Keratinocyte (primary cell): Measurements from ENCODE around the gene UBE2D3. TPM values are rescaled to one million over a fixed set of nuclear protein-coding genes. Genes with fewer than 3 reads are reported as not detected.

Experiments used
- DNase-seq: peaks from one replicate; pipeline ENCODE4 v3.0.0-alpha.2; 2011; ENCODE audit warnings: low read depth, missing footprints, low spot score
- FAIRE-seq: peaks from 2 replicates; lab custom pipeline; 2011; peaks lifted over from hg19 to GRCh38; lab: Jason Lieb, UNC
- H2AFZ ChIP-seq: 2 replicates; pipeline ENCODE4 v1.6.0; 2012; ENCODE audit warnings: low read length, control low read depth, inconsistent platforms; ENCODE audit not compliant: control insufficient read depth
- H3K27ac ChIP-seq: 2 replicates; pipeline ENCODE4 v1.5.1; 2011; ENCODE audit warnings: low read length; ENCODE audit not compliant: control insufficient read depth, insufficient read depth
- H3K27me3 ChIP-seq: 3 replicates; pipeline ENCODE4 v1.6.0; 2011; ENCODE audit warnings: low read length; ENCODE audit not compliant: control insufficient read depth, insufficient read depth; ENCODE audit errors: extremely low read depth
- H3K36me3 ChIP-seq, 2 experiments: 2 replicates in 1 of 2; 3 replicates in 1 of 2; pipeline ENCODE4 v1.5.1; 2011; ENCODE audit warnings: low read length in 2 of 2, mild to moderate bottlenecking in 1 of 2; ENCODE audit not compliant: control insufficient read depth in 2 of 2, insufficient read depth in 2 of 2; ENCODE audit errors: extremely low read depth in 1 of 2
- H3K4me1 ChIP-seq: 3 replicates; pipeline ENCODE4 v1.5.1; 2011; ENCODE audit warnings: low read length; ENCODE audit not compliant: control insufficient read depth, insufficient read depth; ENCODE audit errors: extremely low read depth
- H3K4me2 ChIP-seq: 3 replicates; pipeline ENCODE4 v1.6.0; 2011; ENCODE audit warnings: low read depth, low read length; ENCODE audit not compliant: control insufficient read depth, insufficient read depth; ENCODE audit errors: extremely low read depth
- H3K4me3 ChIP-seq, 3 experiments: fragments of 200-600 bp in 1 of 3; sonication (generic) in 1 of 3; 2 replicates in 2 of 3; 3 replicates in 1 of 3; pipeline ENCODE4 v1.5.1; 2011 to 2016; ENCODE audit warnings: low read length in 3 of 3, mild to moderate bottlenecking in 3 of 3, control low read depth in 2 of 3, inconsistent platforms in 1 of 3, low read depth in 1 of 3, mixed read lengths in 1 of 3, mixed run types in 1 of 3, moderate library complexity in 1 of 3; ENCODE audit not compliant: control insufficient read depth in 2 of 3, insufficient read depth in 2 of 3; ENCODE audit errors: extremely low read depth in 1 of 3
- H3K79me2 ChIP-seq: 2 replicates; pipeline ENCODE4 v1.6.0; 2012; ENCODE audit warnings: low read length; ENCODE audit not compliant: control insufficient read depth, insufficient read depth
- H3K9ac ChIP-seq: 3 replicates; pipeline ENCODE4 v1.6.0; 2011; ENCODE audit warnings: low read length; ENCODE audit not compliant: control insufficient read depth, insufficient read depth; ENCODE audit errors: extremely low read depth
- H3K9me1 ChIP-seq: 3 replicates; pipeline ENCODE4 v1.6.0; 2011; ENCODE audit warnings: low read length; ENCODE audit not compliant: control insufficient read depth, insufficient read depth; ENCODE audit errors: extremely low read depth
- H3K9me3 ChIP-seq: 2 replicates; pipeline ENCODE4 v1.5.1; 2012; ENCODE audit warnings: low read depth, low read length; ENCODE audit not compliant: control insufficient read depth
- H4K20me1 ChIP-seq: 3 replicates; pipeline ENCODE4 v1.6.0; 2011; ENCODE audit warnings: low read length; ENCODE audit not compliant: control insufficient read depth, insufficient read depth; ENCODE audit errors: extremely low read depth
- CTCF ChIP-seq, 3 experiments: IDR thresholded peaks in 1 of 3; conservative IDR thresholded peaks in 1 of 3; optimal IDR thresholded peaks in 1 of 3; 2 replicates in 2 of 3; 3 replicates in 1 of 3; pipeline versions ENCODE3 to v1.5.1; 2011; ENCODE audit warnings: low read length in 3 of 3, mild to moderate bottlenecking in 3 of 3, moderate library complexity in 2 of 3, control low read depth in 1 of 3, inconsistent platforms in 1 of 3; ENCODE audit not compliant: insufficient read depth in 2 of 3; ENCODE audit errors: extremely low read depth in 1 of 3
- EZH2 ChIP-seq: IDR thresholded peaks from one replicate; pipeline ENCODE4 v1.6.1; 2012; ENCODE audit warnings: inconsistent platforms, mild to moderate bottlenecking, low read length, moderate library complexity
- dilution Hi-C: fragments of 300-500 bp; cut with MboI; formaldehyde crosslinking; loops from one replicate; pipeline ENCODE4 v1.7.0; 2020; ENCODE audit warnings: low sequenced_read_pairs; ENCODE audit not compliant: extremely low pct_ligation_motif_present
- polyA plus RNA-seq, 5 experiments: library from polyadenylated mRNA; depleted of rRNA in 3 of 5; stranded (reverse) in 3 of 5; stranded (forward) in 1 of 5; unstranded in 1 of 5; fragments of >200 nt; gene quantifications; 1 replicate in 1 of 5; 2 replicates in 3 of 5; 3 replicates in 1 of 5; pipeline versions ENCODE4 v1.2.1 to v1.2.3, GENCODE V29; 2011 to 2012; ENCODE audit warnings: missing spikeins in 2 of 5, low read depth in 1 of 5, low replicate concordance in 1 of 5

The UBE2D3 gene
- polyA plus RNA-seq, 1 donor (not counting 4 experiments of a cell fraction or from before 2014, with no cell fraction given) = 567 TPM

GRCh38 chr4:102827674-102828496, 534 bp upstream of the UBE2D3 start:
- Histone ChIP-seq H3K9ac (peak overlapping the region; percentile 99), H3K4me1 (peaks cover 26% of the 10 kb centered on the region), H3K9me3 (no peaks in the 10 kb centered on the region), H2AFZ (peak overlapping the region; percentile 78), H4K20me1 (peaks cover 15% of the 10 kb centered on the region), H3K4me3 (peak overlapping the region; percentile 83 to 93 (median 93)), H3K4me2 (peak overlapping the region; percentile 97), H3K27ac (peak overlapping the region; percentile 98), H3K27me3 (no peaks in the 10 kb centered on the region), H3K36me3 (peaks cover 1 to 6% of the 10 kb centered on the region in 2 experiments), H3K79me2 (peaks cover 42% of the 10 kb centered on the region), H3K9me1 (no peaks in the 10 kb centered on the region)
- peak; percentile 99 for DNase-seq
- TF ChIP-seq CTCF (optimal IDR thresholded peaks at IDR 0.05 in 1 of 3, IDR thresholded peaks at IDR 0.05 in 1 of 3, conservative IDR thresholded peaks at IDR 0.05 in 1 of 3; ENCODE audit: extremely low read depth in 1 of 3, insufficient read depth in 2 of 3, low read length in 3 of 3) (peak in 2 of 3 experiments; percentile 10 to 37), EZH2 (no peak)
- FAIRE-seq = peak; percentile 85
- dilution Hi-C loops = no loop called here

- H3K27ac ChIP-seq = peak overlapping the region; percentile 98
- FAIRE-seq (no peak), DNase-seq (no peak)
- H3K9me1 ChIP-seq = no peaks in the 10 kb centered on the region
- H3K9me3 ChIP-seq = no peaks in the 10 kb centered on the region
- no peak overlapping the region for H2AFZ ChIP-seq
- TF ChIP-seq CTCF (optimal IDR thresholded peaks at IDR 0.05 in 1 of 3, IDR thresholded peaks at IDR 0.05 in 1 of 3, conservative IDR thresholded peaks at IDR 0.05 in 1 of 3; ENCODE audit: extremely low read depth in 1 of 3, insufficient read depth in 2 of 3, low read length in 3 of 3) (no peak), EZH2 (no peak)
- H3K4me3 ChIP-seq = peak overlapping the region; percentile 71 to 93 (median 93)
- H3K27me3 ChIP-seq = no peaks in the 10 kb centered on the region
- peaks cover 1 to 6% of the 10 kb centered on the region in 2 experiments for H3K36me3 ChIP-seq
- H3K4me1 ChIP-seq = peaks cover 38% of the 10 kb centered on the region
- H3K4me2 ChIP-seq = peak overlapping the region; percentile 89
- H4K20me1 ChIP-seq = peaks cover 20% of the 10 kb centered on the region
- H3K9ac ChIP-seq = peak overlapping the region; percentile 99
- dilution Hi-C loops = no loop called here
- H3K79me2 ChIP-seq = peaks cover 58% of the 10 kb centered on the region
Observed at GRCh38 chr4:102826105-102826889, 1.1 kb downstream of the UBE2D3 start.
